HG03457 (cell line): ENCODE results near the gene PSEN1.

Source experiments
- ATAC-seq: cut with Tn5 transposase; IDR thresholded peaks from one replicate; pipeline ENCODE4 v1.9.1; 2021; ENCODE audit warnings: moderate number of reproducible peaks; ENCODE audit not compliant: unreplicated experiment

The PSEN1 gene

GRCh38 chr14:73267474-73267873 lies 131.2 kb downstream of the PSEN1 start:
- no peak for ATAC-seq

- peak; percentile 74 for ATAC-seq
Measured at GRCh38 chr14:73269729-73270531, 133.6 kb downstream of the PSEN1 start.

DNA sequence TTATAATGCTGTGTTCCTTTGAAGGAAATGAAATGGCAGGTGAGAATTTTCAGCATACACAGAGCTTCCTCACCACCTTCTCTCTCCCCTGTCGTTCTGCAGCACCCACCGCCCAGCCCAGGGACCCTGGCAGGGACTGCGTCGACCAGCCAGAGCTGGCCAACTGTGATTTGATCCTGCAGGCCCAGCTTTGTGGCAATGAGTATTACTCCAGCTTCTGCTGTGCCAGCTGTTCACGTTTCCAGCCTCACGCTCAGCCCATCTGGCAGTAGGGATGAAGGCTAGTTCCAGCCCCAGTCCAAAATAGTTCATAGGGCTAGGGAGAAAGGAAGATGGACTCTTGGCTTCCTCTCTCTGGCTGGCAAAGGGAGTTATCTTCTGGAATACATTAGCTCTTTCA lies 136.1 kb downstream of the PSEN1 start:
- ATAC-seq, result no peak
